ENCODE data around the gene DNM2. TPM values are rescaled to one million over a fixed set of nuclear protein-coding genes. Genes with fewer than 3 reads are reported as not detected.

DNM2 gene
- total RNA-seq, 1 experiment from 2014 or later, result 125 TPM

DNA sequence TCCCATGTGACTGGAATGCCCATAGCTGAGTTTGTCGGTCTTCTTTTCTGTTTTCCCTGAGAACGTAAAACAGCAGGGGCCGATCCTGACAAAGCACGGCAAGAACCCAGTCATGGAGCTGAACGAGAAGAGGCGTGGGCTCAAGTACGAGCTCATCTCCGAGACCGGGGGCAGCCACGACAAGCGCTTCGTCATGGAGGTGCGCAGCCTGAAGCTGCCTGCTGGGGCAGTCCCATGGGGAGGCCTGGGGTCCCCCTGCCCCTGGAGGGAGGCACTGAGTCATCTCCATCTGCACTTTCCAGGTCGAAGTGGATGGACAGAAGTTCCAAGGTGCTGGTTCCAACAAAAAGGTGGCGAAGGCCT, 34.8 kb upstream of the DNM2 start:
- Histone ChIP-seq H3K27me3 (ENCODE audit: control insufficient read depth, insufficient read depth, low read length) (no peaks in the 10 kb centered on the region), H3K27ac (ENCODE audit: low read length) (no peak overlapping the region), H3K36me3 (ENCODE audit: control insufficient read depth, insufficient read depth, low read length) (peaks cover 24% of the 10 kb centered on the region), H3K4me1 (ENCODE audit: control insufficient read depth, insufficient read depth, low read length) (no peaks in the 10 kb centered on the region), H3K9me3 (ENCODE audit: control insufficient read depth, insufficient read depth, low read depth, low read length) (no peaks in the 10 kb centered on the region), H3K4me3 (ENCODE audit: low read depth in 2 of 2, low read length in 2 of 2) (no peak overlapping the region)
- no TSS peak for BruUV-seq (replicated peaks)
- intact Hi-C loops (cut with micrococcal nuclease; ENCODE audit: unreplicated experiment), result no loop called here
- in situ Hi-C loops (cut with HindIII; ENCODE audit: low pct_unique_long_range_greater_than_20kb, low sequenced_read_pairs), result no loop called here
- no peak for DNase-seq (ENCODE audit: low read depth, low spot score)
- TF ChIP-seq POLR2AphosphoS5 (IDR thresholded peaks at IDR 0.05; ENCODE audit: low read depth, low read length) (no peak), SIN3A (IDR thresholded peaks at IDR 0.05; ENCODE audit: borderline replicate concordance, insufficient read depth, low read depth, low read length) (no peak), TCF7L2 (IDR thresholded peaks at IDR 0.05; ENCODE audit: low read depth, low read length) (no peak)
- TF ChIP-seq, protein P1, sequence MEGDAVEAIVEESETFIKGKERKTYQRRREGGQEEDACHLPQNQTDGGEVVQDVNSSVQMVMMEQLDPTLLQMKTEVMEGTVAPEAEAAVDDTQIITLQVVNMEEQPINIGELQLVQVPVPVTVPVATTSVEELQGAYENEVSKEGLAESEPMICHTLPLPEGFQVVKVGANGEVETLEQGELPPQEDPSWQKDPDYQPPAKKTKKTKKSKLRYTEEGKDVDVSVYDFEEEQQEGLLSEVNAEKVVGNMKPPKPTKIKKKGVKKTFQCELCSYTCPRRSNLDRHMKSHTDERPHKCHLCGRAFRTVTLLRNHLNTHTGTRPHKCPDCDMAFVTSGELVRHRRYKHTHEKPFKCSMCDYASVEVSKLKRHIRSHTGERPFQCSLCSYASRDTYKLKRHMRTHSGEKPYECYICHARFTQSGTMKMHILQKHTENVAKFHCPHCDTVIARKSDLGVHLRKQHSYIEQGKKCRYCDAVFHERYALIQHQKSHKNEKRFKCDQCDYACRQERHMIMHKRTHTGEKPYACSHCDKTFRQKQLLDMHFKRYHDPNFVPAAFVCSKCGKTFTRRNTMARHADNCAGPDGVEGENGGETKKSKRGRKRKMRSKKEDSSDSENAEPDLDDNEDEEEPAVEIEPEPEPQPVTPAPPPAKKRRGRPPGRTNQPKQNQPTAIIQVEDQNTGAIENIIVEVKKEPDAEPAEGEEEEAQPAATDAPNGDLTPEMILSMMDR (IDR thresholded peaks at IDR 0.05), result no peak
- TF ChIP-seq, protein P2, sequence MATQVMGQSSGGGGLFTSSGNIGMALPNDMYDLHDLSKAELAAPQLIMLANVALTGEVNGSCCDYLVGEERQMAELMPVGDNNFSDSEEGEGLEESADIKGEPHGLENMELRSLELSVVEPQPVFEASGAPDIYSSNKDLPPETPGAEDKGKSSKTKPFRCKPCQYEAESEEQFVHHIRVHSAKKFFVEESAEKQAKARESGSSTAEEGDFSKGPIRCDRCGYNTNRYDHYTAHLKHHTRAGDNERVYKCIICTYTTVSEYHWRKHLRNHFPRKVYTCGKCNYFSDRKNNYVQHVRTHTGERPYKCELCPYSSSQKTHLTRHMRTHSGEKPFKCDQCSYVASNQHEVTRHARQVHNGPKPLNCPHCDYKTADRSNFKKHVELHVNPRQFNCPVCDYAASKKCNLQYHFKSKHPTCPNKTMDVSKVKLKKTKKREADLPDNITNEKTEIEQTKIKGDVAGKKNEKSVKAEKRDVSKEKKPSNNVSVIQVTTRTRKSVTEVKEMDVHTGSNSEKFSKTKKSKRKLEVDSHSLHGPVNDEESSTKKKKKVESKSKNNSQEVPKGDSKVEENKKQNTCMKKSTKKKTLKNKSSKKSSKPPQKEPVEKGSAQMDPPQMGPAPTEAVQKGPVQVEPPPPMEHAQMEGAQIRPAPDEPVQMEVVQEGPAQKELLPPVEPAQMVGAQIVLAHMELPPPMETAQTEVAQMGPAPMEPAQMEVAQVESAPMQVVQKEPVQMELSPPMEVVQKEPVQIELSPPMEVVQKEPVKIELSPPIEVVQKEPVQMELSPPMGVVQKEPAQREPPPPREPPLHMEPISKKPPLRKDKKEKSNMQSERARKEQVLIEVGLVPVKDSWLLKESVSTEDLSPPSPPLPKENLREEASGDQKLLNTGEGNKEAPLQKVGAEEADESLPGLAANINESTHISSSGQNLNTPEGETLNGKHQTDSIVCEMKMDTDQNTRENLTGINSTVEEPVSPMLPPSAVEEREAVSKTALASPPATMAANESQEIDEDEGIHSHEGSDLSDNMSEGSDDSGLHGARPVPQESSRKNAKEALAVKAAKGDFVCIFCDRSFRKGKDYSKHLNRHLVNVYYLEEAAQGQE (IDR thresholded peaks at IDR 0.05; ENCODE audit: insufficient read depth in 1 of 2, low read depth in 2 of 2, low read length in 1 of 2), result no peak
- ATAC-seq, result no peak
- ChIA-PET POLR2A (no interaction called here), CTCF (no interaction called here)

DNA sequence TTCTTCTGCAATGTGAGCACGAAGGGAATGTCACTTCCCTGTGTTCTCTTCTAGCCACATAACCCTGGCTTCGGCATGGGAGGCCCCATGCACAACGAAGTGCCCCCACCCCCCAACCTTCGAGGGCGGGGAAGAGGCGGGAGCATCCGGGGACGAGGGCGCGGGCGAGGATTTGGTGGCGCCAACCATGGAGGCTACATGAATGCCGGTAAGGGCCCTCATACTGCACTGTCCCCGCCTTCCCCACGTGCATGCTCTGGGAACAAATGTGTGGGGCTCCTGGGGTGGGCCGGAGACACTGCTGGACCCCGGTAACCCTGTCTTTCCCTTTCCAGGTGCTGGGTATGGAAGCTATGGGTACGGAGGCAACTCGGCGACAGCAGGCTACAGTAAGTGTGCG, 34.3 kb upstream of the DNM2 start:
- in situ Hi-C loops (cut with HindIII; ENCODE audit: low pct_unique_long_range_greater_than_20kb, low sequenced_read_pairs), result no loop called here
- POLR2A ChIA-PET, result no interaction called here
- BruUV-seq (replicated peaks), result no TSS peak

More for the DNA sequence above, 34.3 kb upstream of the DNM2 start:
- no peak overlapping the region for H3K4me3 ChIP-seq (ENCODE audit: low read depth in 2 of 2, low read length in 2 of 2)
- ATAC-seq (no peak), DNase-seq (ENCODE audit: low read depth, low spot score) (no peak)
- H3K27ac ChIP-seq (ENCODE audit: low read length), result no peak overlapping the region
- CTCF ChIA-PET, result no interaction called here
- H3K36me3 ChIP-seq (ENCODE audit: control insufficient read depth, insufficient read depth, low read length), result peaks cover 19% of the 10 kb centered on the region
- H3K9me3 ChIP-seq (ENCODE audit: control insufficient read depth, insufficient read depth, low read depth, low read length), result no peaks in the 10 kb centered on the region
- H3K27me3 ChIP-seq (ENCODE audit: control insufficient read depth, insufficient read depth, low read length), result no peaks in the 10 kb centered on the region
- intact Hi-C loops (cut with micrococcal nuclease; ENCODE audit: unreplicated experiment), result no loop called here
- TF ChIP-seq POLR2AphosphoS5 (IDR thresholded peaks at IDR 0.05; ENCODE audit: low read depth, low read length), result no peak
- no peak for TF ChIP-seq SIN3A (IDR thresholded peaks at IDR 0.05; ENCODE audit: borderline replicate concordance, insufficient read depth, low read depth, low read length)
- TF ChIP-seq, protein P2 (IDR thresholded peaks at IDR 0.05; ENCODE audit: insufficient read depth in 1 of 2, low read depth in 2 of 2, low read length in 1 of 2), result no peak
- TF ChIP-seq TCF7L2 (IDR thresholded peaks at IDR 0.05; ENCODE audit: low read depth, low read length), result no peak
- TF ChIP-seq, protein P1 (IDR thresholded peaks at IDR 0.05), result no peak
- H3K4me1 ChIP-seq (ENCODE audit: control insufficient read depth, insufficient read depth, low read length), result no peaks in the 10 kb centered on the region
